HG03575 (cell line): Measurements from ENCODE around the gene CDC7.

Experiments
- ATAC-seq: cut with Tn5 transposase; IDR thresholded peaks from one replicate; pipeline ENCODE4 v1.9.1; 2021; ENCODE audit not compliant: unreplicated experiment, insufficient number of reproducible peaks, low FRiP score; ENCODE audit errors: extremely low read depth

CDC7 gene

DNA sequence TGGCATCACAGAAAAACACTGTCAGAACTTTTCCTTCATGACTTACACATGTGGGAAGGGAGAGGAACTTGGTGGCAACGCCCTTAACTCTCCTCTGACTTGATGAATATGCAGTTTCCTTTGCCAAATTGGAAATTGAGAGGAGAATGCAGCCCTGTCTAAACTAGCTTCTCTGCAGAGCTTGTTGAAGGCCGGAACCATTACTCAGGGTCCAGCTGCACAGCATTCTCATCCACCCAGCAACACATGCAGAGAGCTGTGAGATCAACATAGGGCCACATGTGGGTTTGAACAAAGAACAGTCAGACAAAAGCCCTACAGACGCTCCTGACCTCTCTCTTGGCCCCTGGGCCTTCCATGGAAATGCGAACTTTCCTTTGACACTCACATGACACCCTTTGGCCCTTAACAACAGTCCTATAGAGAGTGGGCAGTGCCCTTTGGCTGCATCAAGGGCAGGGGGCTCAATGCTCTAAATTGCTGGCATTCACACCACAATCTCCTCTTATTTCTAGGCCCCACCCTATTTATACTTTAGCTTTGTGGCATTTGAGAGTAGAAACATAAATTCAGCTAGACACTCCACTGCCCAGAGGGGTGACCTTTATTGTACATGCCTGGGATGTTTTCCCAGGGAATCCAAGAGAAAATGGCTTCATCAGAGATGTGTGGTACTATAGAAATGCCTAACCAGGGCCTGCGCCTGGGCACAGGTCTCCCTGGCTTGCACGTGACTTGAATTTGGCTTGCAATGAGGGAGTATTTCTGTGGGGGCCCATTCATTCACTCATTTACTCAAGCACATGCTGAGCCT lies 64.4 kb downstream of the CDC7 start:
- ATAC-seq = no peak

DNA sequence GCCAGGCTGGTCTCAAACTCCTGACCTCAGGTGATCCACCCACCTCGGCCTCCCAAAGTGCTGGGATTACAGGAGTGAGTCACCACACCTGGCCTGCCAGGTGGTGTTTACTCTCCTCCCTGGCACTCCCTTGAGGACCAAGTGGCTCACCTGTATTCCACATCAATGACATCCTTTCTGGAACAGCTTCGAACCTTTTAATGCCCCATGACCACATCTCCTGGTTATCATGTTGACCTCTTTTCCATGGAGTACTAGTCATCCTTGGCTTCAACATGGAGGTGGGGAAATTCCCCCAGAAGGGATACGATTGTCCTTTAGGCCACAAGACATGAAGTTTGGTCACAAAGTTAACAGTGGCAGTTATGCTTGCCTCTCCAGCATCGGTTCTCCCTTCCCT lies 66.9 kb downstream of the CDC7 start:
- ATAC-seq = no peak

DNA sequence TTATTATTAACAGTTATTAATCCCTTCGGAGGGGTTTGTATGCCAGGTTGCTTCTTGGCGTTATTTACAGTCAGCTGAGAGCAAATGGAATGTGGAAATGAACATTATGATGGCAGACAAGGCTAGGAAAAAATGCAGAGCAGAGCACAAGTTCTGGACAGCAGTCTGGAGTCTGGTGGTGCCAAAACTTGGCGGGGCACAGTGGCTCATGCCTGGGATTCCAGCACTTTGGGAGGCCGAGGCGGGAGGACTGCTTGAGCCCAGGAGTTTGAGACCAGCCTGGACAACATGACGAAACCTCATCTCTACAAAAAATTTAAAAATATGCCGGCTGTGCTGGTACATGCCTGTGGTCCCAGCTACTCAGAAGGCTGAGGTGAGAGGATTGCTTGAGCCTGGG lies 67.6 kb downstream of the CDC7 start:
- no peak for ATAC-seq

DNA sequence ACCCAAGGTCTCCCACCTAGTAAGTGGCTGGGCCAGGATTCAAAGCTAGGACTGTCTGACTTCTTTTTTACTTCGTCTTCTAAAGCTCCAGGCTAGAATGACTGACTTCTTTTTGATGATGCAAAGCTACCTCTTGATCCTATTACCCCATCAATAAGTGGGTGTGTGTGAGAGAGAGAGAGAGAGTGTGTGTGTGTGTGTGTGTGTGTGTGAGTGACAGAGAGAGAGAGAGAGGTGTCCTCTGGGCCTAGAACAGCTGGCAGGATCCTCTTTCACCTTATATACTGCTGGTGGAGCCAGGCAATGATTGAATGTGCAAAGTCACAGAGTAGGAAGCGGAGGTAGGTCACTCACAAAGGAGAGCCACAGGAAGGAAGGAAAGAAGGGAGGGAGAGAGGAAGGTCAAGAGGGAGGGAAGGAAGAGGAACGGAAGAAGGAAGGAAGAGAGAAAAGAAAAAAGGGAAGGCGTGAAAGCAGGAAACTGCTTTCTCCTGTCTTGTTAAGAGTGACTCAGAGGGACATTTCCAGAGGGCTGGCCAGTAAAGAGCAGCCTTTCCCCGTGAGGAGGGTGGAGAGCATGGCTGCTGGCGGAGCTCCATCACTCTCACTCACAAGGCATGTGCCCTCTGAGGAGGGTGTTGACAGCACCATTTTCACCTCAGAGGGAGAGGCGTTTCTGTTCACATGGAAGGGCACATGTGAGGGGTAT lies 68.9 kb downstream of the CDC7 start:
- no peak for ATAC-seq

DNA sequence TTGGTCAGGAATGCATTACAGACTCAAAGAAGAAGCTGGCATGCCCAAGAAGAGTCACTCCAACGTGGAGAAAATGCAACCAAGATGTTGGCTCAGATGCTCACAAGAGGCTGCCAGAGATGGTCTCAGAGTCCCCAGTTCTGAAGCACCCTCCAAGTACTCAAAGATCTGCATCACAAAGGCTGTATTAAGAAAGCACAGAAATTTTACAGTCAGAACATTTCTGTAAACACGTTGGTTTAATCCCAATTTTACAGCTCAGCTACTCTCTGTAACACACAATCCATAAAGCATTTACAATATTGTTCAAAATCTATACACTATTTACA lies 69.4 kb downstream of the CDC7 start:
- ATAC-seq = no peak

DNA sequence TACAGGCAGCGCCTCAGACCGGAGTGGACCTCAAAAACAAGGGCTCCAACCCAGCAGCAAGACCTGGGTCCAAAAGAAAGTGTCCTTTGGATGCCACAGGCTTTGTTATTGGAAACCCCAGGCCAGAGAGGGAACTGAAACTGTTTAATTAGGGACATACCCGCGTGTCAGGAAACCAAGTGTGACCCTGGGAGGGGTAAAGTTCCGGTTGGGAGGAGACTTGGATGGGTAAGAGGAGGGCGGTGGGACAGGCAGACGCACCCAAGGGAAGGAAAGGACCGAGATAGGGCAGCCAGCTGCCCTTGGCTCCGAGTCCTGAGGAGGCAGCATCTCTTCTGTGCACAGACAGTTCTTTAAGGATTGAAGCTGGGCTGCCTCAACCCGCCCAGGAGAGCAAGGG lies 71.4 kb downstream of the CDC7 start:
- no peak for ATAC-seq
